ENCODE data around the gene DPP6. TPM values are rescaled to one million over a fixed set of nuclear protein-coding genes. Genes with fewer than 3 reads are reported as not detected.
A peak's percentile ranks its signal among the peaks of the same experiment; 100 is the strongest.

DPP6 gene
- total RNA-seq, 4 donors from 2014 or later: 0.30 to 11.8 (median 10.7) TPM

- no peaks in the 10 kb centered on the region for H3K4me1 ChIP-seq
- peaks cover 5% of the 10 kb centered on the region for H3K9me3 ChIP-seq
- 92% methylated on average over 7 of the region's 8 CpGs for WGBS
- no peak overlapping the region for H3K27ac ChIP-seq
- DNase-seq (ENCODE audit: low spot score in 2 of 2): peak in 1 of 2 donors; percentile 30
- TF ChIP-seq POLR2A (IDR thresholded peaks at IDR 0.05): no peak
- no peak for TF ChIP-seq CTCF (IDR thresholded peaks at IDR 0.05)
- no peak for TF ChIP-seq EP300 (IDR thresholded peaks at IDR 0.05)
- no peak for TF ChIP-seq POLR2AphosphoS5 (IDR thresholded peaks at IDR 0.05)
- H3K27me3 ChIP-seq: no peaks in the 10 kb centered on the region
- H3K4me3 ChIP-seq: no peak overlapping the region
- no peaks in the 10 kb centered on the region for H3K36me3 ChIP-seq
These were observed 723.5 kb downstream of the DPP6 start for GRCh38 chr7:154775681-154776080.

GRCh38 chr7:154776350-154776749 is 724.2 kb downstream of the DPP6 start:
- WGBS: 68% methylated on average over 5 of the region's 5 CpGs
- peak in 1 of 2 donors; percentile 22 for DNase-seq (ENCODE audit: low spot score in 2 of 2)
- Histone ChIP-seq H3K9me3 (peaks cover 5% of the 10 kb centered on the region), H3K4me1 (no peaks in the 10 kb centered on the region), H3K36me3 (no peaks in the 10 kb centered on the region), H3K27me3 (no peaks in the 10 kb centered on the region), H3K27ac (no peak overlapping the region), H3K4me3 (no peak overlapping the region)
- TF ChIP-seq CTCF (IDR thresholded peaks at IDR 0.05): no peak

- H3K27me3 ChIP-seq: no peaks in the 10 kb centered on the region
- peaks cover 5% of the 10 kb centered on the region for H3K9me3 ChIP-seq
- no peak overlapping the region for H3K27ac ChIP-seq
- H3K4me1 ChIP-seq: no peaks in the 10 kb centered on the region
- H3K4me3 ChIP-seq: no peak overlapping the region
- peak in 1 of 2 donors; percentile 17 for DNase-seq (ENCODE audit: low spot score in 2 of 2)
- 66% methylated on average over 5 of the region's 5 CpGs for WGBS
- TF ChIP-seq CTCF (IDR thresholded peaks at IDR 0.05): no peak
- TF ChIP-seq POLR2A (IDR thresholded peaks at IDR 0.05): no peak
- TF ChIP-seq EP300 (IDR thresholded peaks at IDR 0.05): no peak
- TF ChIP-seq POLR2AphosphoS5 (IDR thresholded peaks at IDR 0.05): no peak
- H3K36me3 ChIP-seq: no peaks in the 10 kb centered on the region
These were observed 724.8 kb downstream of the DPP6 start for GRCh38 chr7:154777023-154777422.

GRCh38 chr7:154777489-154777888 is 725.3 kb downstream of the DPP6 start:
- H3K27ac ChIP-seq: no peak overlapping the region
- no peaks in the 10 kb centered on the region for H3K36me3 ChIP-seq
- WGBS: 90% methylated on average over 13 of the region's 13 CpGs
- no peak overlapping the region for H3K4me3 ChIP-seq
- peaks cover 5% of the 10 kb centered on the region for H3K9me3 ChIP-seq
- no peaks in the 10 kb centered on the region for H3K4me1 ChIP-seq
- DNase-seq (ENCODE audit: low spot score in 2 of 2): peak in 1 of 2 donors; percentile 22
- H3K27me3 ChIP-seq: no peaks in the 10 kb centered on the region
- no peak for TF ChIP-seq CTCF (IDR thresholded peaks at IDR 0.05)
- no peak for TF ChIP-seq EP300 (IDR thresholded peaks at IDR 0.05)
- TF ChIP-seq POLR2AphosphoS5 (IDR thresholded peaks at IDR 0.05): no peak
- no peak for TF ChIP-seq POLR2A (IDR thresholded peaks at IDR 0.05)

DNA sequence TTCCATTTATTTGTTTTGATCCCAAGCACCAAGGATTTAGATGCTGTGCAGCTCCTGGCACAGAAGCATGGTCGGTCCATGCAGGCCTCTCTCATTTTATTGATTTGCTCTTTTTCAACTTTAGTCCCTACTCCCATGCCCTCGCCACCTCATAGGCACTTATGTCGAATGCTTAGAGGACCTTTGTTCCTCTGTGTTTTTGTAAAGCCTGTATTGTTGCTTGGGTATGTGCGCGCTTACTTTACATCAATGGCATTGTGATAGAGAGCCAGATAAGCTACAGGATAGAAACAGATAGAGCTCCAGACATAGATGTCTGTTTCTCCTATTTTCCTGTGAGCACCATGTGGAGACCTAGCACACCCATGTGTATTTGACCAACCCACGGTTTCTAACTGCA is 725.7 kb downstream of the DPP6 start:
- Histone ChIP-seq H3K36me3 (no peaks in the 10 kb centered on the region), H3K4me3 (no peak overlapping the region), H3K9me3 (peaks cover 9% of the 10 kb centered on the region), H3K27ac (no peak overlapping the region), H3K27me3 (no peaks in the 10 kb centered on the region), H3K4me1 (no peaks in the 10 kb centered on the region)
- TF ChIP-seq EP300 (IDR thresholded peaks at IDR 0.05) (no peak), CTCF (IDR thresholded peaks at IDR 0.05) (no peak), POLR2AphosphoS5 (IDR thresholded peaks at IDR 0.05) (no peak), POLR2A (IDR thresholded peaks at IDR 0.05) (no peak)
- 75% methylated on average over 6 of the region's 6 CpGs for WGBS
- no peak for DNase-seq (ENCODE audit: low spot score in 2 of 2)
